ENCODE results near the gene CTNNA2.

Gene CTNNA2

DNA sequence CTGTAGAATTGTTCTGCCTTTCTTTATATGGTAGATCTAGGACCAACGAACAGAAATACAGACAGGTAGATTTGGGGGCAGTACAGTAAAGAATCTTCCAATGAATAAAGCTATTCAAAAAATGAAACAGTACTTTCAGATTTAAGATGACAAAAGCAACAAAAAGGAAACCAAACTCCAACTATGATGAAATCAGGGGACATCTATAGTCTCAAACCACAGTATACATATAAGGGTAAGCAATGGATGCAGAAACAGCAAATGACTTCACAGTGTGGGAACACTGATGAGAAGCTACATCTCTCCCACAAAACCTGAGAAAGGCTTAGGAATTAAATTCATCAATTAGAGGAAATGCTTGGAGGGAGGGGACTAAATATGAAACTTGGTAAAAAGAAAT lies 202.5 kb downstream of the CTNNA2 start:
- DNase-seq, result no peak

- DNase-seq, result no peak
These were observed 203.4 kb downstream of the CTNNA2 start for GRCh38 chr2:79716266-79716665.

GRCh38 chr2:79717364-79718007 lies 204.6 kb downstream of the CTNNA2 start:
- DNase-seq, result no peak

DNA sequence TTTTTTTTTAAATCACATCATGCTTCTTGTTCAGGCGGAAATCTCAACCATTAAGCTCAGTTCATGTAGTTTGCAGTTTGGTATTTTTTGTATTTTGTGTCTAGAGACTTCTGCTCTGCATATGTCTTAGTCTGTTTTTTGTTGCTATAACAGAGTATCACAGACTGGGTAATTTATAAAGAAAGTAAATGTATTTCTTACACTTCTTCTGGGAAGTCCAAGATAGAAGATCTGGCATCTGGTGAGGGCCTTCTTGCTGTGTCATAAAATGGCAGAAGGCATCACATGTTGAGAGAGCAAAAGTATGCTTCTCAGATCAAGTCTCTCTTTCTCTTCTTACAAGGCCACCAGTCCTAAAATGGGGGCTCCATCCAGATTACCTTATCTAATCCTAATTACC lies 208.2 kb downstream of the CTNNA2 start:
- DNase-seq, result no peak

DNA sequence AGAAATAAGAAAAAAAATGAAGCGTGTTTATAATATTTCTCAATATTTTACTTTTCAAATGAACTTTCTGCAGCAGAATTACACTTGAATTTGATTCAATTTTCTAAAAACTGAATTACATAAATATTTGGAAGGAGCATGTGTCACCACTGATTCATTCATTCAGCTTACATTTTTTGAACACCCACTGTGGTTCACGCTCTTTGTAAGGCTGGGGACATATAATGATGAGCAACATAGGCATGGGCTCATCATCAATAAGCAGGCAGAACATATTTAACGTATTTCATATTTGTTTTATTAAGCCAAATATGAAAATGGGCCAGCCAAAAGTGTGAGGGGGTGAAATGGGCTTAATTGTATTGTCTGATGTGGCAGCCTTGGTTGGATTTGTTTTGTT lies 209.1 kb downstream of the CTNNA2 start:
- no peak for DNase-seq

- DNase-seq, result no peak
These were observed 211.0 kb downstream of the CTNNA2 start for GRCh38 chr2:79723830-79724229.

DNA sequence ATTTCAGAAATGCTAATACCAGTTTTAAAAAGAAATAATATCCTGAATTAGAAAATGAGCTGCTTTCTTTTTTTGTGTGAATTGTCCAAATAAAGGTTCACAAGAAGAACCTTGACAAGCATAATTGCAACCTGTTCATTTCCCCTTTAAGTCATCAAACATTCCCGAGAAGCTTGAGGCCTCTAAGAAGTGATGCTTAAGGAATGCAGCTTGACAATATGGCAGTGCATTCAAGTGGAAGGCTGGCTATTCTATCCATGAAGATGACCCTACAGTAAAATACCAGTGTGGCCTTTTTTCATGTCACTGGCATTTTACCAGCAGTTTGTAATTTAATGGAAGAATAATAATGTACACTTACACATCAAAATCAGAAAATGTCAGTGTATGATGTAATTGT lies 216.7 kb downstream of the CTNNA2 start:
- DNase-seq, result no peak

DNA sequence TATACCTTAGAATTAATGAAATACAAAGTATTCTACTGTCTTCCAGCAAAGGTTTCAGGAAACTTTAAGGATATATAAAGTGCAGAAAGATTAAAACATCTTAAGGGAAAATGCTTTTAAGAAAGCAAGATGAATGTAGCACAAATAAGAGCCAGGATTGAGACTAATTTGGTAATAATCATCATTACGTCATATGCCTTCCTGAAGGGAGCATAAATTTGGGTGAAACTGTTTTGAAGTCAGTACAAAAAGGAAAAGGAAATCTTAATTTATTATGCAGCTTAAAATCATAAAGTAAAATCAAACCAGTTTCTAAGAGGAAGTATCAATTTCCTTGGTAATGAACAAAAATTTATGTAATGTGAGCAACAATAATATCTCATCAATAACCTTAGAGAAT lies 221.7 kb downstream of the CTNNA2 start:
- no peak for DNase-seq

- no peak for DNase-seq
These were observed 228.1 kb downstream of the CTNNA2 start for GRCh38 chr2:79740879-79741443.

DNA sequence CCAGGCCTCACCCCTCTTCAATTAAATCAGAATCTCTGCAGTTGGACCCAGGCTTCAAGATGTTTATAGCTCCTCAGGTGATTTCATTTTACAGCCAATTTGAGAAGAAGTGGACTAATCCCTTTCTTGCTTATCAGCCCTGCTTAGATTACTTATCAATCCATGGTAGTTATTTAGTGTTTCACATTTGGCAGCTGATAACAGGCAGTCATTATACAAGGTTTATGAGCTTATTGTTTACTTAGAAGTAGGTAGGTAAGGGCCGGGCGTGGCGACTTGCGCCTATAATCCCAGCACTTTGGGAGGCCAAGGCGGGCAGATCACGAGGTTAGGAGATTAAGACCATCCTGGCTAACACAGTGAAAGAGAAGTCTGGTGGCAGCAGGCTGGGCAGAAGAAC lies 237.5 kb downstream of the CTNNA2 start:
- DNase-seq, result no peak

DNA sequence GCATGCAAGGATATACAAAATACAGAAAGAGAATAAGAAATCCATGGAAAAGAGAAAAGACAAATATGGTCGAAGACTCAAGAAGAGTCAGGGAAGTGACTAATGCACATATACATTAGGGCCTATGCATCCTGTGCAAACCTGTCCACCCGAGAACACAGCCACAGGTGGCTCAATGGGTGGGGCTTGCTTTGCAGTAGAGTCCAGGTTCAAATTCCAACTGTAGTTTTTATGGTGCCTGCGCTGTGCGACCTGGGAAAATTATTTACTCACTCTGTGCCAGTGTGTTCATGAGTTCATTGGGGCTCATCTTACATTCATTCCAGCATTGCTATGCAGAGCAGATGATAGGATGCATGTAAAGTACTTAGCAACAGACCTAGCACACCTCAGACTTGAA lies 244.7 kb downstream of the CTNNA2 start:
- DNase-seq, result no peak

DNA sequence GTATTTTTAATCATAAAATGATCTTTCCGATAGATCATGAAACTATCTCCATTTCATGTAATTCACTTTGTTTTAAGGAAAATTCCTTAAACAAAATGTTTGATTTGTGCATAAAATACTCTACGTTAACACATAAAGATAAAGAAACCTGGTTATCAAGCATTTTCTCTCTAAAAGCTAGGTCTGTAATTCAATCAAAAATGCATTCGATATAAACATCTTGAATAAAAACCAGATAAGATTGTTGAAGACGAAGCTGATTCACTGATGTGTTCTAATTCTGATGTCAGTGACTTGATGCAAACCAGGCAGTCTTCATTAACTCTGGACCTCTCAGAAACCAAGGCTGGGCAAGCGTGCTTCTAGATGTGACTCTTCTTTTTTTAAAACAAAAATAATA lies 245.2 kb downstream of the CTNNA2 start:
- no peak for DNase-seq

- no peak for DNase-seq
These were observed 246.0 kb downstream of the CTNNA2 start for GRCh38 chr2:79758749-79759282.

DNA sequence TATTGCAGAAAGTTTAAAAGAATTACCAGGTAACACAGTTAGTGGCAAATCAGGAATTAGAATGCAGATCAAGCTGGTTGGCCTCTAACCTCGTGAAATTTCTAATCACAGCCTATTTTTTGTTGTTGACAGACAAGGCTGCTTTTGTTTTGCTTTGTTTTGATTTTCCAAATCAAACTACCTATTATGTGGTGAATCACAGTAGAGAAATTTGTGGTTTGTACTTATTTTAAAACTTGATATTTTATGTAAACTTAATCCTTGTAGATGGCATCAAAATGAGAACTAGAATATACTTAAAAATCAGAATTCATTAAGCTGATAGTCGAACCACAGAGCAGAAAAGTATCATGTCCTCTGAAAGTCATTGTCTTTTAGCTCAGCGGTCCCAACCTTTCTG lies 258.1 kb downstream of the CTNNA2 start:
- DNase-seq, result no peak

GRCh38 chr2:79771493-79771892 lies 258.6 kb downstream of the CTNNA2 start:
- DNase-seq, result no peak

DNA sequence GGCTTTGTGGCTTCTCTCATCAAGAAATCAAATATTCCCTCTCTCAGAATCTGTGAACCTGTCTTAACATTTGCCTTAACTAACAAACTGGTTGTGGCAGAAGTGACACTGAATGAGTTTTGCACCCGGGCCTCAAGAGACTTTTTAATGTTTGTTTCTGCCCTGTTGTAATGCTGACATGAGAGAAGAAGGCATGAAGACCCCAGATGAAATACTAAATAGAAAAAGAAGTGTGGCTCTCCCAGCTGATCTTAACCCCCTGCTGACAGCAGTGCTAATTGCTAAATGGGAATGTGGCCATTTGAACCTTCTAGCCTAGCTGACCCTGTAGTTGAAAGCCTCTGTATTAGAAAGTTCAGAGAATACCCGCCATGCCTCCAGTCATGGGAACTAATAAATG lies 261.2 kb downstream of the CTNNA2 start:
- DNase-seq, result no peak

DNA sequence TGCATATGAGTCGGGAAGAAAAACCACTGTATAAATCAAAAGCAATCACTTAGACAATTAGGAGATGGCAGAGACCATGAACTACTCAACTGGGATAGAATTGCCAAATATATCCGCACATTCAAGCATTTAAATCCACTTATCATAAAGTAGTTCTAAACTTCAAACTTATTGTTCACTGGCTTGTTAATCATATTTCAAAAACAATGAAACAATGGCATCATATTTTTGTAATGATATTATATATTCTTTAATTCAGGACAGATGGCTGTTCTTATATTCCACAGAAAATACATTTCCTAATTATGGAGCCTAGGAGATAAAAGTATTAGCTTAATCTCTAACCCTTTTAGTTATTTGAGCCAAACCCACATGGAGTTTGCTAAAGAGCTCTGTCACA lies 263.6 kb downstream of the CTNNA2 start:
- DNase-seq, result no peak

DNA sequence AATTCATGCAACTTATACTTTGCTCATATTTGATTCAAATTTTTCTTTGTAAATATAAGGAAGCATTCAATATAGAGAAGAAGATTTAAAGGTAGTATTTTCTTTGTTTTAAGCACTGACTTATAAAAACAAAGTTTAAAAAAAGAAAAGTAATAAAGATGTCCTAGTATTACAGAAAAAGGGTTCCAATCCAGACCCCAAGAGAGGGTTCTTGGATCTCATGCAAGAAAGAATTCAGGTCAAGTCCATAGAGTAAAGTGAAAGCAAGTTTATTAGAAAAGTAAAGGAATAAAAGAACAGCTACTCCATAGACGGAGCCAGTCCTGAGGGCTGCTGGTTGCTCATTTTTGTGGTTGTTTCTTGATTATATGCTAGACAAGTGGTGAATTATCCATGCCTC lies 267.9 kb downstream of the CTNNA2 start:
- DNase-seq, result no peak

GRCh38 chr2:79782576-79783452 lies 270.0 kb downstream of the CTNNA2 start:
- DNase-seq, result peak; percentile 3

DNA sequence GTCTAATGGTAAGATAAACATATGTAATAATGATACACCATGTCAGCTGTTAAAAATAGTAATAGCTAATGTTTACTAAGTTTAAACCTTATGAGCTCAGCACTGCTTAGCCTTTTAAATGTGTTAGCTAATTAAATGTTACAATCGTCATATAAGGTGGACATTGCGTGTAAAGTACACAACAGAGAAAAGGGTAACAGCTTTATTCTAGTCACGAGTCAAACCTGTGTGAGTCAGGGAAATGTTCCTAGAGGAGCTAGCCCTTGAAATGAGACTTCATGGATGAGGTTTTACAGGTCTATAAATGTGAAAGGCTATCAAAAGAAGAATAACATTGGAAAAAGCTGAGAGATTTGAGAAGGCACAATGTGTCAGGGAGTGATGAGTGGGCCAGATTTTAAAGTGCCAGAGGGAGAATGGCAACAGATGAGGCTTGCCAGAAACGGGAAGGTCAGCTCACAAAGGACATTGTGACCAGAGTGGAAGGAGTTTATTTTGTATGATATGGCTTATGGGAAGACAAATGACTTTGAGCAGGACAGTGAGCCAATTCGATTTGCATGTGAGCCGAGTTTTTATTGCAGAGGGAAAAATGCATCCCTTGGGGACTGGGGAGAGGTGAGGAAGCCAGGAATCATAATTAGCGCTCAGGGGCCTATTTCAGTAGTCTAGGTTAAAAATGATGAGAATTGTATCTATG lies 276.3 kb downstream of the CTNNA2 start:
- no peak for DNase-seq

GRCh38 chr2:79789811-79790210 lies 277.0 kb downstream of the CTNNA2 start:
- no peak for DNase-seq

GRCh38 chr2:79792090-79792489 lies 279.2 kb downstream of the CTNNA2 start:
- no peak for DNase-seq

GRCh38 chr2:79793006-79793405 lies 280.2 kb downstream of the CTNNA2 start:
- no peak for DNase-seq
